COLO668 (cell line): ENCODE data around the gene WFDC5.
A peak's percentile ranks its signal among the peaks of the same experiment; 100 is the strongest.

Experiments used
- DNase-seq: peaks from one replicate; lab custom pipeline; 2025; ENCODE audit not compliant: unreplicated experiment; lab: John Stamatoyannopoulos, UW

The WFDC5 gene

DNA sequence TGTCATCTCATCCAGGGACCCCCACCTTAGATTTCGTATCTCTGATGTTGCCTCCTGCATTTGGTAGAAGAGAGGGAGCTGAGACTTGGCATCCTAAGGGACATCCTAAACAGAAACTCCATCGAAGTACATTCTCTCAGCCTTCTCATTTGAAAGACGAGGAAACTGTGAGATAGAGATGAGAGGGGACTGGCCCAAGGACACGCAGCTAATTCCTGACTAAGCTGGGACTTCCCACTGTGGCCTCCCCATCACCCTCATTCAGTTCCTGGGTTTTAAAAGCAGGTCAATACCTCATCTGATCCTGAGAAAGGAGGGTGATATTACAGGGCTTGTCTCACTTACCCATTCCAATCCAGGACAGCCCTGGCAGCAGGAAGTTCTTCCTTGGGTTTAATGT lies 855 bp upstream of the WFDC5 start:
- no peak for DNase-seq

DNA sequence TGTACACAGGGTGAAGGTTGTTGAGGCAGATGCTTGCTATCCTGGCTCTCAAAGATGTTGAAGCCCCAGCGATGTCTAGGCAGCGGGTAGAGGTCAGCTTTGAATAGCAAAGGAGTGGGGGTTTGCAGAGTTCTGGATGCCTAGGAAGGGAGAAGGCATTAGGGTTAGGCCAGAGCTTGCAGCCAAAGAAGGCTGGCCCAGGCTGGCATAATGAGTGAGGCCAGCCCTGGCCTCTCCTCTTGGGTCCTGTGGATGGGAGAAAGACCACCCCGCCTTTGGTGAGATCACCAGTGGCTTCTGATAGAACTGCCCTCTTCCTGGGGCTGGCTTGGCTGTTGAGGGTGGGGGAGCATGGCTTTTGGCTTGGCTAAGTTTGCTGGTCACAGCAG lies 406 bp upstream of the WFDC5 start:
- no peak for DNase-seq

- no peak for DNase-seq
Observed at GRCh38 chr20:45113865-45114264, 1.1 kb downstream of the WFDC5 start.

GRCh38 chr20:45112754-45113153 lies 2.2 kb downstream of the WFDC5 start:
- DNase-seq: no peak

DNA sequence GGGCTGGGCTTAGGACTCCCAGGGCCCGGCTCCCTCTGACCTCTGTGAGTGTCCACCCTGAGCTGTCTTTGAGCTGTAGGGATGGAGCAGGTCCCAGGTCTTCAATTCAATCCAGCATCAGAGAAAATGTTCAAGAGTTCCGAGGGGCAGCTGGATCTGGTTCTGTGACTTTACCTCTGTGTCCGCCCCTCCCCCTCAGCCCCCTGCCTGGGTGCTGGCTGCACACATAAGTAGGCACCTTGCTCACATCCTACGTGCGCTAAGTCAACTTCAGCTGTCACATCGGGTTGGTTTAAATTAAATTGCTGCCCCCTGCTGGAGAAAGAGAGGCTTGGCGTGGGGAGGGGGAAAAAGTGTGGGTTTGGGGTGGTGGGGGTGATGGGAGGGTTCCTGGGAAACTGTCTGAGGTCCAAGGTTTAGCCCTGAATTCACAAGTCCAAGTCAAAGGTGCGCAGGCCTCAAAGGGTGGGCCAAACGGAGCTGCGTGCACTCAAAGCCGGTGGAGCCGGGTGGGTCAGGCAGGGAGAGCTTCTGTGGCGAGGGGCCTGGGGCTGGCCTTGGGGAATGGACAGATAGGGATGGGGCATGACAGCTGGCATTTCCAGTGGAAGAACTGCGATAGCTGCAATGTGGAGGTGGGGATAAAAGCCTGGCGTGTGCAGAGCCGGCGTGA lies 3.0 kb downstream of the WFDC5 start:
- no peak for DNase-seq

- DNase-seq: no peak
Observed at GRCh38 chr20:45111285-45111684, 3.7 kb downstream of the WFDC5 start.

DNA sequence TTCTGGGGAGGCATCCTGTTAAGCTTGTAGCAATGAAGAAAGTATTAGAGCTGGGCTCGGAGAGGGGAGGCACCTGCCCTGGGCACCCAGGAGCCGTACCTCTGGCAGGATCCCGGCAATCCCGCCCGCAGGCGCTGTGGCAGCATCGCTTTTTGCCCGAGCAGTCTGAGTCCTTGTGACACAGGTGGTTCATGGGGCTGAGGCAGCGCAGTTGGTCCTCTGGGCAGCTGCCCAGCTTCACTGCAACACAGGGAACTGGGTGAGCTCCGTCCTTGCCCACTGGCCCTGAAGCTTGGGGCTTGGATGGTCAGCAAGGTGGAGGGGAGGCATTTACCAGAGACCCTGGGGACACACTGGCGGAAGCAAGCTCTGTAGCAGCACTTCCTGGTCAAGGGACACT lies 4.7 kb downstream of the WFDC5 start:
- no peak for DNase-seq

DNA sequence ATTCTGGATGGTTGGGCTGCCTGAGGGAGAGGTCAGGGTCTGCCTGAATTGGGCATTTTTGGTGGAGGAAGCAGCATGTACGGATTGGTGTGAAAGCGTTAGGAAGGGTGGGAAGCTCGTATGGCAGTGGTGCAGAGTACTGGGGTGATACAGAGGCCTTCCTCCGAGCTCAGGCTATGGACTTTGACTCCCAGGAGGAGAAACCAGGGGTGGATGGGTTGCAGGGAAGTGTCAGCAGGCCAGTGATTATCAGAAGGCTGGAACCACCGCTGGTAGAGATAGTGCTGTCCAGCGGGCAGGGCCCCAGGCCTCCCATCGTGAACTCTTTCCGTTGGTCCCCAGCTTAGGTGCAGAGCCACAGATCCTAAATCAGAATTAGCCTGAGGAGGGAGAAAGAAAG lies 5.3 kb downstream of the WFDC5 start:
- no peak for DNase-seq

DNA sequence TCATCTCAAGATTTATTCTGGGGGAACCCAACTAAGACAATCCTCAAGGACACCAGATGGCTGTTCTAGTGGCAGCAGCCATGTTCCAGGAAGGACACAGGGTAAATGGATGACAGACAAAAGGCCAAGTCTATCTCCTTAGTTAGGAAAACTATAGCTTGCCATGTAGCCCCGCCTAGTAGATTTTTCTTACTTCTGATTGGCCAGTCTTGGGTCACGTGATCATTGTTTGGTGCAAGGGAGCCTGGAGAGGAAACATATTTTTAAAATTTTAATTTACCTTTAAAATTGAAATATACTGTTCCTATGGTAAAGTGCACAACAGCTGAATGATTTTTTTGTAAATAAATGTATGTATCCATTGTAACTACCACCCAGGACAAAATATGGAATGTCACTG lies 9.7 kb downstream of the WFDC5 start:
- DNase-seq: no peak

DNA sequence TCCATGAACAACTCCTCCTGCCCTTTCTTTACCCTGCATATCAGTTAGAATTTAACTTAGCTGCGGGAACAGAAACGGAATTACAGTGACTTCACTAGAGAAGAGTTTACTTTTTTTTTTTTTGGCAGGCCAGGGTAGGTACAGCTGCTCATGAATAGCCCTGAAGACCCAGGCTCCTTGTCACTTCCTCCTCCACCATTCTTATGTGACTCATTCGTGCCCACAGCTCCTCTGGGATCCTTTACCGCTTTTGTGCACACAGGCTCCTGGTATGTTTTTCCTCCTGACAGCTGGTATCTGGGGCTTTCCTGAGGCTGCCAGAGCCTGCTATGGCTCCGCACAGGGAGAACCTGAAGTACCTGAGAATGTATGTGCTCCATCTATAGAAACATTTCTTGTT lies 10.2 kb downstream of the WFDC5 start:
- DNase-seq: no peak

DNA sequence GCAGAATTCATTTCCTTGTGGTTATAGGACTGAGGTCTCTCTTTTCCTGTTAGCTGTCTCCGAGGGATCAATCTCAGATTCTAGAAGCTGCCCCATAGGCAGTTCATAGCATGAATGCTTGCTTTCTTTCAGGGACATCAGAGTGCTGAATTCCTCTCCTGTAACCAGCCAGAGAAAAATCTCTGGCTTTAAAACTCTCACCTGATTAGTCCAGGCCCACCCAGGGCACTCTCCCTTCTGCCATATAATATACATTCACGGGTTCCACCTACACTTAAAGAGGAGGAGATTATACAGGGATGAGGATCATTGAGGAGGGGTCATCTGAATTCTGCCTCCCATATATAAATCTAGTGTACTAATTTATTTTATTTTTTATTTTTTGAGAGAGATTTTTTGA lies 11.9 kb downstream of the WFDC5 start:
- DNase-seq: no peak

- no peak for DNase-seq
Observed at GRCh38 chr20:45101333-45101850, 13.6 kb downstream of the WFDC5 start.

- peak; percentile 43 for DNase-seq
Observed at GRCh38 chr20:45100563-45101245, 14.3 kb downstream of the WFDC5 start, which contains the start of gene KCNS1. Gene KCNS1, minus strand, starts transcription at chr20:45101127. Its CDS starts 1,891 bp downstream, at chr20:45099236.

- no peak for DNase-seq
Observed at GRCh38 chr20:45098103-45098773, 16.7 kb downstream of the WFDC5 start.

DNA sequence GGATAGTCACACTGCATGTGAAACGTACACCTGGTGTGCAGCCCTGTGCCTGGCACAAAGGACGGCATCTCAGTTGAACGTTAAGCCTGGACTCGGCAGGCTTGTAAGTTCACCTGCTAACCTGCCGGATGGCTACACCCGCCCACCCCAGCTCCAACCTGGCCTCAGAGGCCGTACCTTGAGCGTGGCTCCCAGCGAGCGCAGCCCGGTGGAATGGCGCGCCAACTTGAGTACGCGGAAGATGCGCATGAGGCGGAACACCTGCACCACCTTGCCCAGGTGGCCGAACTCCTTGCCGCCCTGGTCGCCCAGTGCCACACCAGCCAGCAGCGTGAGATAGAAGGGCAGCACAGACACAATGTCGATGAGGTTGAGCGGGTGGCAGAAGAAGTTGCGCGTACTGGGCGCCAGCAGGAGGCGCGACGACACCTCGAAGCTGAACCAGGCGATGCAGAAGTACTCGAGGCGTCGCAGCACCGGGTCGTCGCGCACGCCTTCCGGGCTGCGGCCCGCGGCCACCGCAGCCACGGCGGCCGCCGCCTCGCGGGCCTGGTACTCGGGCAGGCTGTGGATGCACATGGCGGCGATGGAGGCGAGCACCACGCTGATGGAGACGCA lies 17.4 kb downstream of the WFDC5 start:
- no peak for DNase-seq

DNA sequence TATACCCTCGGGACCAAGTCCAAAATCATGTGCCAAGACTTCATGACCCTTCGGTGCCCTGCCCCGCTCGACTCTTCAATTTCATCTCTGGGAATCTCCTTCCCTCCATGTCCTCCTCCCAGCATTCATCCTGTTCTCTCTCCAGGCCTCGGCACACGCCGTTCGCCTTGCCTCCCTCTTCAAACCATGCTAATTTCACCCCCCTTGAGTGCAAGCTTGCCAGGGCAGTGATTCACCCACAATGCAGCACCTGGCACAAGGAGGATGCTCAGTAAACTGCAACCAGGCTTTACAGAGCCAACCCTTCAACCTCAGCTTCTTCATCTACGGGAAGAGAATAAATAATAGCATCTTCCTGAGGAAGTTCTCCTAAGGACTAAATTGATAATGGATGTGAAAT lies 18.2 kb downstream of the WFDC5 start:
- no peak for DNase-seq

GRCh38 chr20:45095805-45096238 lies 19.2 kb downstream of the WFDC5 start:
- DNase-seq: peak; percentile 45

- no peak for DNase-seq
Observed at GRCh38 chr20:45094864-45095574, 20.0 kb downstream of the WFDC5 start.

- DNase-seq: no peak
Observed at GRCh38 chr20:45094201-45094600, 20.8 kb downstream of the WFDC5 start.

- no peak for DNase-seq
Observed at GRCh38 chr20:45092898-45093297, 22.1 kb downstream of the WFDC5 start.

- no peak for DNase-seq
Observed at GRCh38 chr20:45091366-45091765, 23.6 kb downstream of the WFDC5 start.
